HepG2 (cell line): ENCODE results near the gene ZNF747. TPM values are rescaled to one million over a fixed set of nuclear protein-coding genes. Genes with fewer than 3 reads are reported as not detected.

ENCODE experiments used
- ATAC-seq: fragments of 200-7000 bp; cut with Tn5 transposase; 3 replicates; pipeline ENCODE4 v1.9.1; 2020; ENCODE audit warnings: mild to moderate bottlenecking, moderate library complexity
- BruUV-seq: library from RNA; stranded (reverse); fragments of 400-500 nt; replicated peaks from 2 replicates; lab custom pipeline; 2021; lab: Mats Ljungman, UMichigan
- CTCF ChIA-PET: fragments of 300-600 bp; formaldehyde crosslinking; extraction: SDS; loops from one replicate; lab custom pipeline; 2021; ENCODE audit warnings: low total read pairs, inconsistent platforms, low intra/inter-chr PET ratio; lab: Yijun Ruan, JAX
- POLR2A ChIA-PET: fragments of 350-600 bp; sonication (Branson Sonifier 250); formaldehyde crosslinking; loops from one replicate; lab custom pipeline; 2020; ENCODE audit warnings: antibody characterized with exemption, inconsistent platforms; lab: Yijun Ruan, JAX
- DNase-seq: peaks from one replicate; pipeline ENCODE4 v3.0.0-alpha.2; 2015; ENCODE audit warnings: low spot score
- FAIRE-seq: peaks from 3 replicates; lab custom pipeline; 2011; peaks lifted over from hg19 to GRCh38; lab: Jason Lieb, UNC
- H2AFZ ChIP-seq: one replicate; pipeline ENCODE4 v1.6.1; 2011; ENCODE audit warnings: low read length, inconsistent platforms
- H3K27ac ChIP-seq: fragments of 300-600 bp; 3 replicates; pipeline ENCODE4 v1.8.0; 2011; ENCODE audit warnings: mixed run types, mild to moderate bottlenecking, mixed read lengths, low read length, inconsistent platforms; ENCODE audit not compliant: insufficient read depth; ENCODE audit errors: extremely low read length
- H3K27me3 ChIP-seq, 2 experiments: fragments of 200-600 bp in 1 of 2; 2 replicates in 1 of 2; 3 replicates in 1 of 2; pipeline versions ENCODE4 v1.6.0 to v1.8.0; 2011; ENCODE audit warnings: low read length in 2 of 2, mild to moderate bottlenecking in 2 of 2, moderate library complexity in 2 of 2, inconsistent platforms in 1 of 2; ENCODE audit not compliant: insufficient read depth in 2 of 2, control insufficient read depth in 1 of 2
- H3K36me3 ChIP-seq, 2 experiments: fragments of 200-600 bp in 1 of 2; replicated peaks in 1 of 2; 2 replicates in 1 of 2; 3 replicates in 1 of 2; pipeline versions ENCODE4 v1.5.1 to v1.8.0; 2011; ENCODE audit warnings: low read length in 2 of 2, inconsistent platforms in 1 of 2; ENCODE audit not compliant: insufficient read depth in 2 of 2, control insufficient read depth in 1 of 2
- H3K4me1 ChIP-seq: 2 replicates; pipeline ENCODE4 v1.5.1; 2012; ENCODE audit warnings: low read length, inconsistent platforms; ENCODE audit not compliant: insufficient read depth
- H3K4me2 ChIP-seq: 2 replicates; pipeline ENCODE4 v1.6.0; 2011; ENCODE audit warnings: low read depth, low read length, inconsistent platforms
- H3K4me3 ChIP-seq, 3 experiments: fragments of 200-600 bp in 1 of 3; sonication (generic), shearing (Covaris generic) in 1 of 3; replicated peaks in 1 of 3; 2 replicates each; pipeline ENCODE4 v1.5.1; 2011 to 2016; ENCODE audit warnings: low read length in 3 of 3, inconsistent platforms in 2 of 3, low read depth in 2 of 3, mild to moderate bottlenecking in 2 of 3, control low read depth in 1 of 3, mixed read lengths in 1 of 3; ENCODE audit not compliant: insufficient read depth in 1 of 3
- H3K79me2 ChIP-seq: one replicate; pipeline ENCODE4 v1.6.1; 2011; ENCODE audit warnings: low read length, inconsistent platforms; ENCODE audit not compliant: insufficient read depth
- H3K9ac ChIP-seq: 2 replicates; pipeline ENCODE4 v1.6.0; 2011; ENCODE audit warnings: mild to moderate bottlenecking, low read depth, low read length, inconsistent platforms; ENCODE audit not compliant: insufficient read depth
- H3K9me3 ChIP-seq: 2 replicates; pipeline ENCODE4 v1.5.1; 2012; ENCODE audit warnings: mild to moderate bottlenecking, low read length
- H4K20me1 ChIP-seq: 2 replicates; pipeline ENCODE4 v1.6.0; 2011; ENCODE audit warnings: inconsistent platforms, mild to moderate bottlenecking, low read length, moderate library complexity; ENCODE audit not compliant: insufficient read depth
- FOXA3 ChIP-seq: IDR thresholded peaks from 2 replicates; pipeline ENCODE4 v1.6.1; 2016; ENCODE audit warnings: missing genetic modification reagents, missing compliant biosample characterization
- NKX3-1 ChIP-seq: sonication (generic); formaldehyde crosslinking; IDR thresholded peaks from 2 replicates; pipeline ENCODE4 v1.5.0; 2020; ENCODE audit warnings: missing genetic modification reagents
- NONO ChIP-seq, 2 experiments: fragments of 450-650 bp in 1 of 2; sonication (generic) in 1 of 2; formaldehyde crosslinking in 1 of 2; IDR thresholded peaks in 1 of 2; conservative IDR thresholded peaks in 1 of 2; 2 replicates each; pipeline versions ENCODE4 v1.6.1 to v1.8.0; 2017 to 2022; ENCODE audit warnings: mild to moderate bottlenecking in 1 of 2, missing genetic modification reagents in 1 of 2, moderate library complexity in 1 of 2
- NRL ChIP-seq: sonication (generic); formaldehyde crosslinking; IDR thresholded peaks from 2 replicates; pipeline ENCODE4 v1.5.0; 2020; ENCODE audit warnings: missing genetic modification reagents, mild to moderate bottlenecking, moderate library complexity, borderline replicate concordance
- POLR2A ChIP-seq, 2 experiments: IDR thresholded peaks; 2 replicates each; pipeline ENCODE4 v1.6.1; 2011; ENCODE audit warnings: low read depth in 2 of 2, low read length in 2 of 2, mild to moderate bottlenecking in 1 of 2, moderate library complexity in 1 of 2; ENCODE audit not compliant: insufficient read depth in 1 of 2
- POLR2G ChIP-seq: fragments of 200-400 bp; formaldehyde crosslinking; IDR thresholded peaks from 2 replicates; pipeline ENCODE4 v1.6.1; 2018; ENCODE audit warnings: mild to moderate bottlenecking, low read depth, low read length, moderate library complexity
- RBFOX2 ChIP-seq: fragments of 200-400 bp; formaldehyde crosslinking; IDR thresholded peaks from 2 replicates; pipeline ENCODE4 v1.6.1; 2017; ENCODE audit warnings: low read depth, mild to moderate bottlenecking, low read length
- SALL2 ChIP-seq: sonication (generic); formaldehyde crosslinking; IDR thresholded peaks from 2 replicates; pipeline ENCODE4 v1.8.1; 2023; ENCODE audit warnings: mild to moderate bottlenecking, missing genetic modification reagents, inconsistent platforms
- STAT6 ChIP-seq: sonication (generic); formaldehyde crosslinking; IDR thresholded peaks from 2 replicates; pipeline ENCODE4 v1.4.0; 2020; ENCODE audit warnings: missing genetic modification reagents, mild to moderate bottlenecking, borderline replicate concordance
- TFDP2 ChIP-seq: sonication (generic); formaldehyde crosslinking; IDR thresholded peaks from 2 replicates; pipeline ENCODE4 v1.4.0; 2020; ENCODE audit warnings: missing genetic modification reagents
- ZBTB38 ChIP-seq: sonication (generic); formaldehyde crosslinking; IDR thresholded peaks from 2 replicates; pipeline ENCODE4 v1.5.1; 2020; ENCODE audit warnings: mild to moderate bottlenecking, missing genetic modification reagents
- ZC3H13 ChIP-seq: sonication (generic); formaldehyde crosslinking; IDR thresholded peaks from 2 replicates; pipeline ENCODE4 v1.8.1; 2023; ENCODE audit warnings: mild to moderate bottlenecking, missing genetic modification reagents, moderate library complexity
- ZNF598 ChIP-seq: sonication (generic); formaldehyde crosslinking; IDR thresholded peaks from 2 replicates; pipeline ENCODE4 v1.5.1; 2020; ENCODE audit warnings: mild to moderate bottlenecking, missing genetic modification reagents, borderline replicate concordance
- ZNF672 ChIP-seq: sonication (generic); formaldehyde crosslinking; IDR thresholded peaks from 2 replicates; pipeline ENCODE4 v1.8.1; 2022; ENCODE audit warnings: missing genetic modification reagents
- ZSCAN9 ChIP-seq: IDR thresholded peaks from 2 replicates; pipeline ENCODE4 v1.6.1; 2016; ENCODE audit warnings: borderline replicate concordance
- WGBS: methylation state at CpG from one replicate; pipeline ENCODE4 v1.1.6; 2017; ENCODE audit warnings: low lambda C conversion rate; 5-methylcytosine and 5-hydroxymethylcytosine counted together
- in situ Hi-C: cut with HindIII; loops from 2 replicates; pipeline ENCODE4 v1.10.0; 2017; ENCODE audit warnings: low pct_unique_long_range_greater_than_20kb; ENCODE audit not compliant: extremely low pct_ligation_motif_present
- intact Hi-C: fragments of 100-400 bp; cut with micrococcal nuclease; formaldehyde crosslinking; loops from one replicate; pipeline ENCODE4 v1.10.0; 2022; ENCODE audit not compliant: unreplicated experiment
- polyA plus RNA-seq, 8 experiments: library from polyadenylated mRNA; depleted of rRNA in 3 of 8; stranded (reverse) in 7 of 8; unstranded in 1 of 8; fragments of >200 nt; fragmentation: Illumina TruSeq in 4 of 8; extraction: Trizol in 4 of 8; gene quantifications; 2 replicates each; pipeline versions ENCODE4 v1.2.1 to v1.2.3, GENCODE V29; 2011 to 2016; ENCODE audit warnings: low read depth in 4 of 8, missing spikeins in 1 of 8, mixed read lengths in 1 of 8; ENCODE audit not compliant: insufficient read depth in 1 of 8
- total RNA-seq, 5 experiments: library from RNA; depleted of rRNA; stranded (reverse); fragments of >200 nt; fragmentation: Illumina TruSeq; extraction: Trizol; gene quantifications; 2 replicates each; pipeline ENCODE4 v1.2.3, GENCODE V29; 2016; ENCODE audit warnings: low read depth in 1 of 5
- TF ChIP-seq, protein P1 (sequence below): sonication (generic); formaldehyde crosslinking; IDR thresholded peaks from 2 replicates; pipeline ENCODE4 v1.4.0; 2020; ENCODE audit warnings: low read depth, mild to moderate bottlenecking, missing genetic modification reagents
- TF ChIP-seq, protein P2 (sequence below): sonication (generic); formaldehyde crosslinking; IDR thresholded peaks from 2 replicates; pipeline ENCODE4 v1.4.0; 2020; ENCODE audit warnings: missing genetic modification reagents

The ZNF747 gene
- total and polyA plus RNA-seq, 2 of the 13 experiments (the other 11 are each of a cell fraction or from before 2014, with no cell fraction given), result 7.2 to 10.2 TPM

DNA sequence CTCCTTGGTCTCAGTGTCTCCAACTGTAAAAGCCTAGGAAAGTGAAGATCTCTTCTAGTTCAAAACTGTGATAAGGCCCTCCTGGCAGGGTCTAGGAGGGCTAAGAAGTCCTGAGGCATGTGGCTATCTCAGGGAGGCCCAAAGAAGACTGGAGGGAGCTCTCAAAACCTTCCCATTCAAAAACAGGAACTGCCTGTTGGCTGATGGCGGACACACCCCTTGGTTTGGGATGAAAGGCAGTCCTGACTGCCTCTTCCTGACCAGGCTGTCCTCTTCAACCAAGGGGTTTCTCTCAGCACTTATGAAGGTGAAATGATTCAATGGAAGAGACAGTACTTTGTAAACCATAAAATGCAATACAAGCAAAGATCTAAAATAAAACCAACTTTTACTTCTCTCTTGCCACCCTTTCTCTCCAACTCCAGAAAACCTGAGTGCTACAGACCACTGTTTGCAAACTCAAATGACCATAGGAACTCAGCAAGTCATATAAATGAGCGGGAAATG lies 18.8 kb upstream of the ZNF747 start (continued):
- TF ChIP-seq ZNF672 (CRISPR knock-in tag), result no peak

GRCh38 chr16:30552956-30553355 lies 18.3 kb upstream of the ZNF747 start:
- WGBS, result 78% methylated on average over 3 of the region's 4 CpGs
- H3K4me3 ChIP-seq, result no peak overlapping the region
- no peak for DNase-seq
- peaks cover 21% of the 10 kb centered on the region for H3K79me2 ChIP-seq
- ChIA-PET CTCF (no interaction called here), POLR2A (interaction anchor here (1.0 to 2.2 kb wide), 2 partner anchors 12 to 19 kb away, joined by 4 to 12 read pairs; no protein-coding TSS in a partner anchor)
- FAIRE-seq, result no peak
- no peaks in the 10 kb centered on the region for H3K27me3 ChIP-seq
- H2AFZ ChIP-seq, result no peak overlapping the region
- H3K9me3 ChIP-seq, result no peaks in the 10 kb centered on the region
- no peak overlapping the region for H3K9ac ChIP-seq
- no TSS peak for BruUV-seq
- ATAC-seq, result no peak
- H3K4me1 ChIP-seq, result peaks cover 55% of the 10 kb centered on the region
- H3K36me3 ChIP-seq, result peaks cover 0 to 25% of the 10 kb centered on the region in 2 experiments; a peak in 4 of 5 replicates
- in situ Hi-C loops, result no loop called here
- H4K20me1 ChIP-seq, result no peaks in the 10 kb centered on the region
- no peak overlapping the region for H3K27ac ChIP-seq
- intact Hi-C loops, result no loop called here
- H3K4me2 ChIP-seq, result no peak overlapping the region
- no peak for TF ChIP-seq SALL2 (CRISPR knock-in tag)
- TF ChIP-seq NRL (CRISPR knock-in tag), result peak; percentile 42; the same call in 1 of the 2 replicates
- TF ChIP-seq STAT6 (CRISPR knock-in tag), result no peak
- TF ChIP-seq POLR2G, result peak; percentile 58; the same call in 1 of the 2 replicates
- TF ChIP-seq ZSCAN9, result no peak
- peak; percentile 35; the same call in 1 of the 2 replicates for TF ChIP-seq RBFOX2
- TF ChIP-seq, protein P1, sequence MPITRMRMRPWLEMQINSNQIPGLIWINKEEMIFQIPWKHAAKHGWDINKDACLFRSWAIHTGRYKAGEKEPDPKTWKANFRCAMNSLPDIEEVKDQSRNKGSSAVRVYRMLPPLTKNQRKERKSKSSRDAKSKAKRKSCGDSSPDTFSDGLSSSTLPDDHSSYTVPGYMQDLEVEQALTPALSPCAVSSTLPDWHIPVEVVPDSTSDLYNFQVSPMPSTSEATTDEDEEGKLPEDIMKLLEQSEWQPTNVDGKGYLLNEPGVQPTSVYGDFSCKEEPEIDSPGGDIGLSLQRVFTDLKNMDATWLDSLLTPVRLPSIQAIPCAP, result no peak
- no peak for TF ChIP-seq NKX3-1 (CRISPR knock-in tag)
- TF ChIP-seq ZNF598 (CRISPR knock-in tag), result 0 out of 2 replicates have a peak, but pooled peaks have one; percentile 27
- TF ChIP-seq, protein P2, sequence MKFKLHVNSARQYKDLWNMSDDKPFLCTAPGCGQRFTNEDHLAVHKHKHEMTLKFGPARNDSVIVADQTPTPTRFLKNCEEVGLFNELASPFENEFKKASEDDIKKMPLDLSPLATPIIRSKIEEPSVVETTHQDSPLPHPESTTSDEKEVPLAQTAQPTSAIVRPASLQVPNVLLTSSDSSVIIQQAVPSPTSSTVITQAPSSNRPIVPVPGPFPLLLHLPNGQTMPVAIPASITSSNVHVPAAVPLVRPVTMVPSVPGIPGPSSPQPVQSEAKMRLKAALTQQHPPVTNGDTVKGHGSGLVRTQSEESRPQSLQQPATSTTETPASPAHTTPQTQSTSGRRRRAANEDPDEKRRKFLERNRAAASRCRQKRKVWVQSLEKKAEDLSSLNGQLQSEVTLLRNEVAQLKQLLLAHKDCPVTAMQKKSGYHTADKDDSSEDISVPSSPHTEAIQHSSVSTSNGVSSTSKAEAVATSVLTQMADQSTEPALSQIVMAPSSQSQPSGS, result no peak
- TF ChIP-seq TFDP2 (CRISPR knock-in tag), result no peak
- no peak for TF ChIP-seq FOXA3 (CRISPR knock-in tag)
- peak; percentile 90 for TF ChIP-seq ZC3H13 (CRISPR knock-in tag)
- peak in 1 of 2 experiments; percentile 58; a peak in 1 of 4 replicates for TF ChIP-seq POLR2A (IDR thresholded peaks at IDR 0.05; ENCODE audit: insufficient read depth in 1 of 2, low read depth in 2 of 2, low read length in 2 of 2)
- TF ChIP-seq ZBTB38 (CRISPR knock-in tag), result 0 out of 2 replicates have a peak, but pooled peaks have one; percentile 45
- no peak for TF ChIP-seq NONO (IDR thresholded peaks at IDR 0.05)
- peak; percentile 47; the same call in 1 of the 2 replicates for TF ChIP-seq NONO (CRISPR knock-in tag; conservative IDR thresholded peaks at IDR 0.05)
